ENCODE results near the gene TANC1. TPM values are rescaled to one million over a fixed set of nuclear protein-coding genes. Genes with fewer than 3 reads are reported as not detected.

Gene TANC1
- total RNA-seq (2014; rRNA removed; shearing (Covaris generic)): 14.6 and 16.6 TPM in 2 replicates

- DNase-seq (ENCODE audit: low spot score): peak; percentile 88
These were observed at the start of gene TANC1 for GRCh38 chr2:158968396-158969161. Gene TANC1, plus strand, starts transcription at chr2:158968640. Its CDS starts 97,271 bp downstream, at chr2:159065911.

DNA sequence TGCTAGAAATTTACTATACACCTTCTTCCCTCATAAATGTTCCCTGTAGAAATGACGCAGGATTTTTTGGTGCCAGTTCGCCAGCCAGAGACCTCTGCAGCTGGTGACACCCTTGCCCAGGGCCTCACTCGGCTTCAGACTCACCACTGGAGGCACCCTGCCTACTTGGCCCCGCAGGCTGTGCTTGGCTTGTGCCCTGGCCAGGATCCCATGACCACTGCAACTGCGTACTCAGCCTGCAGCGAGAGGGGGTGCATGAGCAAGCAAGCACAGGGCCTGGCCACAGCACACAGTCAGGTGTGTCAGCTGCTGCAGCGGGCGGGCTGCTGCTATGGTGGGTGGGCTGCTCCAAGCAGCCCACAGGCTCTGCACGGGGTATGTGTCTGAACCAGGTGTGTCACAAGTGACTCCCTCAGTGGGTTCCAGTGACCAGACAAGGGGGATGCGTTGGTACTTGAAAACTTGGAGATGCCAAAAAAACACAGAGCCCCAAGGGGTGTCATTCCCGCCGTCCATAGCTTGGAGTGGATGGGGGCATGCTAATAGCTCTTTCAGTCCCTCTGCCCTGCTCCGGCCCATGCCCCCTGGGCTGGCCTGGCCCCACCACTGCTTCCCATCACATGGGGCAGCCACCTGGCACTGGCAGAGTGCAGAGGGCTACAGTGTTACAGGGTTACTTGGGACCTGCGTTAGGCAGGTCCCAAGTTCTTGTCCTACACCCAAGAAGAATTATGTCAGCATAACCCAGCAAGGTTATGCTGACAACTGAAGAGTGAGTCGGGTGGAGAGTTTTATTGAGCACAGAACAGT, 46.6 kb upstream of the TANC1 start:
- no peak for DNase-seq (ENCODE audit: low spot score)

- DNase-seq (ENCODE audit: low spot score): no peak
These were observed 45.8 kb upstream of the TANC1 start for GRCh38 chr2:158922601-158923000.

- DNase-seq (ENCODE audit: low spot score): peak; percentile 29
These were observed 45.3 kb upstream of the TANC1 start for GRCh38 chr2:158923180-158923594.

DNA sequence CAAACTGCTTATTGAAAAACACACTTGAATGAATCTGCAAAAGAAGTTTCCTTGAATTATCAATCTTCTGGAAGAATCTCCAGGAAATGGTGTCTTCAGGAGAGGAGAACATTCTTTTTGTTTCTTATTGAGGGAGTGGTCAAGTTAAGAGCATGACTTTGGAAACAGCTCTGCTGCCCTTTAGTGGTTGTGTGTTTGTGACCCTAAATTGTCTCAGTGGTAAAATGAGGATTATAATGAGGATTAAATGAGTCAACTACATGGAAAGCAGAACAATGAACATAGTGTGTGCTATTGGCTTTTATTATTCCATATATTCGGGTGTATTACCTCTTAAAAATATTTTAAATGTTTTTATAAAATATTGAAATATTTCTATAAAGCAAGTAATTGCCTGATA, 44.8 kb upstream of the TANC1 start:
- DNase-seq (ENCODE audit: low spot score): no peak

DNA sequence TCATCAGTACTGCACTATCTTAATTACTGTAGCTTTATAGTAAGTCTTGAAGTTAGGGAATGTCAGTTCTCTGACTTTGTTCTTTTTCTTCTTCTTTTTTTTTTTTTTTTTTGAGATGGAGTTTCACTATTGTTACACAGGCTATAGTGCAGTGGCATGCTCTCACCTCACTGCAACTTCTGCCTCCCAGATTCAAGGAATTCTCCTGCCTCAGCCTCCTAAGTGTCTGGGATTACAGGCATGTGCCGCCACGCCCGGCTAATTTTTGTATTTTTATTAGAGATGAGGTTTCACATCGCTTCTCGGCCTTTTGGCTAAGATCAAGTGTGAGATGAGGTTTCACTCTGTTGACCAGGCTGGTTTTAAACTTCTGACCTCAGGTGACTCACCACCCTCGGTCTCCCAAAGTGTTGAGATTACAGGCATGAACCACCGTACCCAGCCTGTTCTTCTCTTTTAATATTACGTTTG, 41.9 kb upstream of the TANC1 start:
- DNase-seq (ENCODE audit: low spot score): peak; percentile 73

DNA sequence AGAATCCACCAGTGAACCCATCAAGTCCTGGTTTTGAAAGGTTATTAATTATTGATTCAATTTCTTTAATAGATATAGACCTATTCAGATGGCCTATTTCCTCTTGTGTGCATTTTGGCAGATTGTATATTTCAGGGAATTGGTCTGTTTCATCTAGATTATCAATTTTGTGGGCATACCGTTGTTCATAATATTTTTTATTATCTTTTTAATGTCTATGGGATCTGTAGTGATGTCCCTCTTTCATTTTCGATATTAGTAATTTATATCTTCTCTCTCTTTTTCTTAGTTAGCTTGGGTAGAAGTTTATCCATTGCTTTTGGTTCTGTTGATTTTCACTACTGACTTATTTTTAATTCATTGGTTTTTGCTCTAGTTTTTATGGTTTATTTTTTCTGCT, 39.9 kb upstream of the TANC1 start:
- DNase-seq (ENCODE audit: low spot score): no peak

DNA sequence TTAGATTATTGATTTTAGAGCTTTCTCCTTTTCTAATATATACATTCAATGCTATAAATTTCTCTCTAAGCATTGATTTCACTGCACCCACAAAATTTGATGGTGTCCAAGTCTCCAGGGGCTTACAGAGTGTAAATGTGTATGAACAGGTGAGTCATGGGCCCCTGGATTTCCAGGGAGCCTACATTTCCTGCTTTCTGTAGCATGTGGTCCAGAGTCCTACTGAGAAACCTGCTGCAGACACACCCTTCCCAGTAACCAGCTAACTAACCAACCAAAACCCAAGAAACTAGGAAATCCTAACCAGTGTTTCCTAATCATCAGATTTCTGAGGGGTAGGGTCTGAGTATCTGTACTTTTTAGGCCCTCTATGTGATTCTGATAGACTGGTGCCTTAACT, 39.5 kb upstream of the TANC1 start:
- no peak for DNase-seq (ENCODE audit: low spot score)

DNA sequence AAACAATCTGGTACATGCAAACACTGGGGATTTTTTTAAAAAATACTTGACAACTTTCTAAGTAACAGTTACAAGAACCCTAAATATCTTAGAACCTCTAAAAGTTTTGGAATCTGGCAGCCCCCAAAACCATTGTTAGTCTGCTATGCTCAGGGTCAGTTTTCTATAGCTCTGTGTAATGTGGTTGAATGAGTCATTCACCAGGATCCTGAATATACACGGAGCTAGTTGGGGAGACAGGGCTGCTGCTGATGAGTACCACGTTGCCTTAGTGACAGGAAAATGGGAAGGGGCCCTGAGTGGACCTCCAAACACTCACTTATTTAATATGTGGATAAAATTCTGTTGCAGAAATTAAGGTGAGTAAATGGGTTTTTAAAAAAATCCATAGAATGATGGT, 36.9 kb upstream of the TANC1 start:
- DNase-seq (ENCODE audit: low spot score): peak; percentile 57

- no peak for DNase-seq (ENCODE audit: low spot score)
These were observed 36.3 kb upstream of the TANC1 start for GRCh38 chr2:158932131-158932645.

DNA sequence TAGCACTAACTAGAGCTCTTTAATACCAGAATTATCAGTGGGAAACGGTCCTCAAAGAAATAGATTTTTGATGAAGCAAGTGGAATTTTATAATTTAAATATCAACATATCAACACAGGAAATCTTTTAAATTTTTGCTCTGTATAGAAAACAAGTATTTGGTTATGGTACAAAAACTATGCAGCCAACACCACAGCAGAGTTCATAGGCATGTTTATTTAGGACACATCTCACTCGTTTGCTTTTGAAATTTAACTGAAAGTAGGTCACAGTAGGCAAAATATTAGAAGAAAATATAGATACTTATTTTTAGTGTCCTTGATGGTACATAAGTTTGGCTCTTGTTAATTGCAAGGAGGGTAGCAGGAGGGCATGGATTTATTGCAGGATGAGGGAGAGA, 34.3 kb upstream of the TANC1 start:
- no peak for DNase-seq (ENCODE audit: low spot score)

DNA sequence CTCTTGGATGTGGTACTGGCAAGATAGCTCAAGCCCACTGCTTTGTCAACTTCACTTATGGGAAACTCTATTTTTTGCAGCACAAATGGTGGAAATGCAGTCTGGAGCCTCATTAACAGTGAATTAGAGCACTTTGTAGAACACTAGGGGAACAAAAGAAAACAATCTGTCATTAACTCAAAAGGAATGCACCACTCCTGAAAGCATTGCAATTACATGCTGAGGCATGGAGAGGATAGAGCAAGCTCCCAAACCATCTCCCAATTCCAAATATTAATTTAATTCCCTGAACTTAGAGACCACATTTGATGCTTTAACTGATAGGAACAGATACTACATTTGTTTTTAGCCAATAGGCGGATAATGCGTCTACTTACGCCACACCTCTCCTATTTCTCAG, 32.8 kb upstream of the TANC1 start:
- no peak for DNase-seq (ENCODE audit: low spot score)

- peak; percentile 80 for DNase-seq (ENCODE audit: low spot score)
These were observed 31.5 kb upstream of the TANC1 start for GRCh38 chr2:158936978-158937377.

GRCh38 chr2:158940356-158940755, 28.1 kb upstream of the TANC1 start:
- DNase-seq (ENCODE audit: low spot score): no peak

DNA sequence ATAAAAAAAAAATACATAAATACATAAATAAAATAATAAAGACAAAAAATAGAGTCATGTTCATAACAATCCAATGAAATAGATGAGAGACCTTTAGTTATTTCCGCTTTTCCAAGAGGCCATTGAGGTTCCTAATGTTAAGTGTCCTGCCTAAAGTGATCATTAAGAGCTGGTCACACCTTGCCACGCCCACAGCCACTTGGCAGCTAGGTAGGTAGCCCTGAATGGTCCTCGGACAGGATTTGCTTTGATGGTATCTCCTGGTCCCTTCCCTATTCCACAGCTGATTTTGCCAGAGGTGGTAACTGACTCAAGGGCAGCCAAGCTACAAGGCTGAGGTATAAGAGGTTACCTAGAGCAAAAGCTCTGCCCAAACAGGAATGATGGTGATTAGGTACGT, 24.5 kb upstream of the TANC1 start:
- no peak for DNase-seq (ENCODE audit: low spot score)

DNA sequence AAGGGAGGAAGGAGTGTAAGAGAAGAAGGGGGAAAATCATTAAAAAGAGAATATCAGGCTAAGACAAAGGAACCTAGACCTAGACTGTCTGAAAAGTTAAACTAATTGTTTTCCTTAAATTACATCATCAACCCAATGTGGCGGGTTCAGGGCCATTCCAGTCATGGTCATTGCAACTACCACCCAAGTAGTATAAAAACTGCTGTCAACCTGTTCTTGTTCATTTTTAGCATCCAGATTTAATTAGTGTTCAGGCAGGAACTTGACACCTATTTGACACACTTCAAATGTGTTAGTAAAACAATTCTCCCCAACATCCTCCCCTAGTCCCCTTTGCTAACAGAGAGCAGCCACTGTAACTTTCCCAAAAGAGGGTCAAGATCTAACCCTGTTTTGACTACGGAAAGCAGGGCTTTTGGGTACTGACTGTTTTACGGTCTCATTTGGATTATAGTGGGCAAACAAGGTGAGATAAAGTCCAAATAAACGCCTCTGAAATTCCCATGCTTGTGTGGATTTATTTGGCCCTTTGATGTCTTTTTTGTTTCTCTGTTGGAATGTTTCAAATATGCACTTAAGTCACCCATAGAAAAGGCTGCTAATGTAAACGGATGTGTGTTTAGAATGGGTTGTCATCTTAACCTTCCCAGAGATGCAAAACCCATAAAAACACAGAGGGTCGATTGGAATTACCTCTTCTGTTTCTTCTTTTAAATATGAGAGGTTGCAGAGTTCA, 19.3 kb upstream of the TANC1 start:
- no peak for DNase-seq (ENCODE audit: low spot score)

DNA sequence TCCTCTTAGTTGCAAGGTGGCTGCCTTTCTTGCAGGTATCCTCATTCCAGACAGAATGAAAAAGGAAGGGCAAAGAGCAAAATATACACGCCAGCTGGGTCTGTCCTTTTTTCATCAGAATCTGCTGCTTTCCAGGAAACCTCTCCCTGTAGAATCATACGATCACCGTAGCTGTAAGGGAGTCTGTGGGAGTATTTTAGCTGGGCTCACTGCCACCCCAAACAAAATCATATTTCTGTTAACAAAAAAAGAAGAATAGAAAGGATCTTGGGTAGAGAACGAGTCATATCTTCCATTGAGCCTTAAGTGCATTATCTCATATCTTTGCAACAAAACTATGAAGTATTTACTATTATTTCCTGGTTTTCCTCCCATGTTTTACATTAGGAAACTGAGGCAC, 15.0 kb upstream of the TANC1 start:
- no peak for DNase-seq (ENCODE audit: low spot score)

- peak; percentile 96 for DNase-seq (ENCODE audit: low spot score)
These were observed 14.3 kb upstream of the TANC1 start for GRCh38 chr2:158953926-158954763.

DNA sequence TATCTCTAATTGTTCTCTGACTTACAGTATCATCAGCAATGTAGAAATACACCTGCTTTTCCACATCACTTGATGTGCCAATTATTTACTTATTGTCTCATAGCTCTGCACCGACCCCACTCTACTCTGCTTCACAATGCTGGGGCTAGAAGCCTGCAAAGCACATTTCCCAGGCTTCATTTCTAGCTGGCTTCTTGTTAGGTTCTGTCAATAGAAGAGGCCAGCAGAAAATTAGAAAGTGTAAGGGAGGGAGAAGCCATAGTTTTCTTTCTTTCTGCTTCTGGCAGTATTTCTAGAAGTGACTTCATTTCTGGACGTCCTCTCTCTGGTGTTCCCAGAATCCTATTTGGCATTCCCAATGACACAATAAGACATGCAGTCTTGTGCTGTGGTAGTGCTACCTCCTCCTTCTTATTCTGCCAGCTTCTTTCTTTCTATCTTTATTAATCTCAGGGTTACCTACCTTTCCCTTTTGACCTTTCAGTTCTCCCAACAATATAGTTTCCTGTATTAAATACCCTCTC, 12.5 kb upstream of the TANC1 start:
- DNase-seq (ENCODE audit: low spot score): no peak

DNA sequence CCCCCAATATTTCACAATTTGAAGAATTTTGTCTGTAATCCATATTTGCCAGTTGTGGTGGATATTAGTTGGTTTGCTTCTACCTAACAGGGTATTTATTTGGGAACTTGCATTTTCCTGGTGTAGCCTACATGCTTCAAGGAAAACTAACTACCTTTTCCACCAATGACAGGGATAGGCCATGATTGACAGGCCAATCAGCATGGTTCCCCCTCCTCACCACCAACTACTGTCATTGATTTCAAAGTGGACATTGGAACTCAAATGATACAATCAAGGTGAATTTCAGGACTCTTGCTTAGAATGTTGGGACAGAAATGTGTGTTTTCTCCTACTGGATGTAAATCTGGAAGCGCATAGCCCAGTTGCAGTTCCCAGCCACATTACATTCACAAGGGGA, 10.1 kb upstream of the TANC1 start:
- no peak for DNase-seq (ENCODE audit: low spot score)

DNA sequence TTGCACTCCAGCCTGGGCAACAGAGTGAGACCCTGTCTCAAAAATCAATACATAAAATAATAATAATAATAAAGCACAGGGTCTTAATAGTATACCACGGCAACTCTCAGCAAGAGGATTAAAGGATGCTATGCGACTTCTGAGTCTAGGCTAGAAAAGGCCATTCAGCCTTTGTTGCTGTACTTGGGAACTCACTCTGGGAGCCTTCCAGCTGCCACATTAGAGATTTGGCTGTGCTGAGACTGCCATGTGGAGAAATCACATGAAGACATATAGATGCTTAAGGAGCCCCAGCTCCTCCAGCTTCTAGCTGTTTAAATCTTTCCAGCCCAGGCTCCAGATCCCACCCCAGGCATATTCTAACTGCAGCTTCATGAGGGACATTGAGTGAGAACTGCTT, 8.2 kb upstream of the TANC1 start:
- DNase-seq (ENCODE audit: low spot score): no peak

All from H4 (cell line).